GM23338 (cell line): ENCODE measurements around the gene ZEB2.

ENCODE experiments used
- CREB1 ChIP-seq: fragments of 250-450 bp; sonication (Bioruptor Pico); IDR thresholded peaks from 2 replicates; pipeline ENCODE4 v1.5.0; 2020; ENCODE audit warnings: low read depth, mild to moderate bottlenecking, moderate library complexity
- CTCF ChIP-seq, 2 experiments: fragments of 200-600 bp in 1 of 2; sonication (generic) in 1 of 2; conservative IDR thresholded peaks; 2 replicates each; pipeline versions ENCODE4 v1.5.1 to v1.6.1; 2016 to 2017; ENCODE audit warnings: antibody characterized with exemption in 2 of 2, low read depth in 2 of 2, mild to moderate bottlenecking in 2 of 2, moderate library complexity in 1 of 2
- ETS1 ChIP-seq: IDR thresholded peaks from 2 replicates; pipeline ENCODE4 v1.6.1; 2016; ENCODE audit warnings: antibody characterized with exemption
- EZH2 ChIP-seq: fragments of 200-600 bp; sonication (generic); IDR thresholded peaks from one replicate; pipeline ENCODE4 v1.8.0; 2017; ENCODE audit warnings: antibody characterized with exemption, mild to moderate bottlenecking, low read depth; ENCODE audit not compliant: unreplicated experiment
- EZH2phosphoT487 ChIP-seq: fragments of 200-600 bp; sonication (generic); IDR thresholded peaks from one replicate; pipeline ENCODE4 v1.8.1; 2018; ENCODE audit warnings: antibody characterized with exemption; ENCODE audit not compliant: unreplicated experiment
- JUNB ChIP-seq: IDR thresholded peaks from one replicate; pipeline ENCODE4 v1.6.1; 2016; ENCODE audit warnings: antibody characterized with exemption; ENCODE audit not compliant: unreplicated experiment
- NANOG ChIP-seq: IDR thresholded peaks from 2 replicates; pipeline ENCODE4 v1.6.1; 2016; ENCODE audit warnings: antibody characterized with exemption, borderline replicate concordance
- POLR2AphosphoS5 ChIP-seq: IDR thresholded peaks from 2 replicates; pipeline ENCODE4 v1.6.1; 2016; ENCODE audit warnings: antibody characterized with exemption, low read depth
- REST ChIP-seq: IDR thresholded peaks from one replicate; pipeline ENCODE4 v1.6.1; 2018; ENCODE audit warnings: antibody characterized with exemption; ENCODE audit not compliant: unreplicated experiment
- ZNF114 ChIP-seq: fragments of 250-450 bp; sonication (Bioruptor Pico); IDR thresholded peaks from 2 replicates; pipeline ENCODE4 v1.5.0; 2020; ENCODE audit warnings: mild to moderate bottlenecking, moderate library complexity
- ZNF331 ChIP-seq: fragments of 250-450 bp; sonication (Bioruptor Pico); IDR thresholded peaks from 2 replicates; pipeline ENCODE4 v1.5.0; 2020; ENCODE audit warnings: low read depth, mild to moderate bottlenecking, moderate library complexity

DNA sequence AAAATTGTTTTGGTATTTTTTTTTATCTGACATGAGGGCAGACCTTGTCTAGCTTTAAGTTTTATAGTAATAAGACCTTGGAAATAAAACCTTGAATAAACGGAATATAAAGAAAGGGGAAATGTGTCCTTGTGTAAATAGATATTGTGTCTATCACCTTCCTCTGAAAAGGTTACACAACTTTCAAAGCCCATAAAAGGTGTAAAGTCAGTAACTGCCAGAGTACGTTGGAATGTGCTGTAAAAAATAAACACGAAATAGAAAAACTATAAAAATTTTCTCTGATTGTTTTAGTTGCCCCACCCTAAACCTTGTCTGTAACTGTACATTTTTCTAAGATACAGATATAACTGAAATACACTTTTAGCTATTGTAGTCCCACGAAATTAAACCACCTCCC, 82.3 kb downstream of the ZEB2 start:
- TF ChIP-seq CTCF (conservative IDR thresholded peaks at IDR 0.05; ENCODE audit: low read depth in 2 of 2) (no peak), REST (no peak), EZH2 (no peak), EZH2phosphoT487 (no peak), ETS1 (no peak), POLR2AphosphoS5 (no peak), JUNB (no peak), ZNF331 (CRISPR knock-in tag) (no peak), CREB1 (no peak), NANOG (no peak), ZNF114 (CRISPR knock-in tag) (no peak)
